Transverse colon (tissue), 4 donors: ENCODE data around the gene ABCG1. TPM values are rescaled to one million over a fixed set of nuclear protein-coding genes. Genes with fewer than 3 reads are reported as not detected.

Source experiments
- DNase-seq: peaks from one replicate; pipeline ENCODE4 v3.0.0-alpha.2; 2019
- H3K27ac ChIP-seq, 4 donors: fragments of 200-600 bp; sonication (generic); 2 replicates each; pipeline ENCODE4 v1.5.1; 2016 to 2018; ENCODE audit warnings: inconsistent platforms in 4 of 4
- H3K27me3 ChIP-seq: fragments of 200-600 bp; sonication (generic); 2 replicates; pipeline ENCODE4 v1.5.1; 2017; ENCODE audit warnings: inconsistent platforms
- H3K36me3 ChIP-seq, 4 donors: fragments of 200-600 bp; sonication (generic); 2 replicates each; pipeline ENCODE4 v1.5.1; 2017 to 2019; ENCODE audit warnings: inconsistent platforms in 4 of 4
- H3K4me1 ChIP-seq, 4 donors: fragments of 200-600 bp; sonication (generic); 2 replicates each; pipeline ENCODE4 v1.5.1; 2017 to 2020; ENCODE audit warnings: inconsistent platforms in 4 of 4
- H3K4me3 ChIP-seq, 4 donors: fragments of 200-600 bp; sonication (generic); 1 replicate in 1 of 4; 2 replicates in 3 of 4; pipeline versions ENCODE4 v1.5.1 to v1.6.1; 2017 to 2019; ENCODE audit warnings: inconsistent platforms in 4 of 4
- H3K9me3 ChIP-seq, 2 donors: fragments of 200-600 bp; sonication (generic); 2 replicates each; pipeline ENCODE4 v1.5.1; 2017 to 2019; ENCODE audit warnings: inconsistent platforms in 2 of 2
- EP300 ChIP-seq: sonication (generic); formaldehyde crosslinking; IDR thresholded peaks from one replicate; pipeline ENCODE4 v1.6.1; 2017; ENCODE audit warnings: antibody characterized with exemption, low read depth
- POLR2A ChIP-seq: fragments of 450-650 bp; IDR thresholded peaks from one replicate; pipeline ENCODE4 v1.6.1; 2016; ENCODE audit warnings: antibody characterized with exemption, mild to moderate bottlenecking, moderate library complexity
- POLR2AphosphoS5 ChIP-seq, 3 donors: sonication (generic); formaldehyde crosslinking; IDR thresholded peaks; one replicate each; pipeline ENCODE4 v1.6.1; 2016; ENCODE audit warnings: antibody characterized with exemption in 3 of 3
- WGBS, 2 donors: methylation state at CpG; one replicate each; pipeline ENCODE4 v1.1.5; 2018; ENCODE audit warnings: low coverage in 1 of 2; 5-methylcytosine and 5-hydroxymethylcytosine counted together
- in situ Hi-C, 4 donors: fragments of 200-750 bp; cut with MboI; loops; one replicate each; pipeline versions ENCODE4 v1.15.0 to v1.15.1; 2017; ENCODE audit warnings: low sequenced_read_pairs in 3 of 4, low pct_ligation_motif_present in 1 of 4, low pct_unique_long_range_greater_than_20kb in 1 of 4
- intact Hi-C: fragments of 100-400 bp; cut with DNase I; formaldehyde crosslinking; loops from one replicate; pipeline ENCODE4 v1.15.1; 2023; ENCODE audit warnings: low total_unique reads
- total RNA-seq, 4 donors: library from RNA; depleted of rRNA; stranded (reverse); fragments of >200 nt; gene quantifications; one replicate each; pipeline ENCODE4 v1.1.0, GENCODE V29; 2016
- TF ChIP-seq, protein P1 (sequence below), 5 experiments: fragments of 200-600 bp in 3 of 5; fragments of 450-650 bp in 2 of 5; sonication (generic) in 3 of 5; IDR thresholded peaks; 1 replicate in 2 of 5; 2 replicates in 3 of 5; pipeline ENCODE4 v1.5.1; 2016 to 2017; ENCODE audit warnings: antibody characterized with exemption in 5 of 5, inconsistent platforms in 3 of 5, mild to moderate bottlenecking in 2 of 5, moderate library complexity in 1 of 5

Gene ABCG1
- total RNA-seq, 4 donors from 2014 or later: 17.1 to 67.7 (median 53.2) TPM

DNA sequence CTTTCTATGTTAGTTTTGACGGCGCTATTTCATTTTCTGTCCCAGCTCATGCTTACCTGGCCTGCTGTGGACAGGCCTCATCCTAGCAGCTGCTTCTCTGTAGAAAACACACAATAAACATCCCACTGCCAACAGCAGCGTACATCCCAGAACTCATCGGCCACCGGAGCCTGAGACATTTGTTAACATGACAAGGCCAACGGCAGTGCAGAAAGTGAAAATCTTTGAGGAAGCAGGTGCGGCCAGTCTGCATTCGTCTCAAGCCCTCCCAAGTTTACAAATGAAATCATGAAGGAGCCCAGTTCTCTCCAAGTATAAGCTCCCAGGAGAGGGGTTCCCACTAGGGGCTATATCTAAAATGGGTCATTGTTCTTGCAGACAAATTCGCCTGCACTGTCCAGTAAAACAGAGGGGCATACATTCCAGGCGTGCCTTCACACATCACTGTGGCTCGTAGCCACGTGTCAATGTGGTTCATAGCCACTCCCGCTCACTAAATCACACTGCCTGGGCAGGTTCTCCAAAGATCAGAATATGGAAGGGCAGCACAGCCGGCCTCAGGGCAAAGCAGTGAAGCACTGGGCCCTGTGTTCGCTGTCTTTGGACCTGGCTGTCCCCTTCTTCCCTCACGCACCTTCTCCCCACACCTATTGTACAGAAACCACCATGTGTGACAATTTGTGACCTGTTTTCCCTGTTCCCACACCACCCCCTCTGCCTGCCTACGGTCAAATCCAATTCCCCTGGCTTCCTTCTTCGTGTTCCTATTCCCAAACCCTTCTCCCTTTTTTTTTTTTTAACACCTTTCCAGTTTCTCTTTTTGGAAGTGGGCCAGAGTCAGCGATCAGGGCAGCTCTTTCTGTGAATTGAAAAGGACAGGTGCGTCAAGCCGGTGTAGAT is 27.0 kb upstream of the ABCG1 start:
- WGBS, 2 donors: 66 to 69% methylated on average over 8 to 21 of the region's 21 CpGs

DNA sequence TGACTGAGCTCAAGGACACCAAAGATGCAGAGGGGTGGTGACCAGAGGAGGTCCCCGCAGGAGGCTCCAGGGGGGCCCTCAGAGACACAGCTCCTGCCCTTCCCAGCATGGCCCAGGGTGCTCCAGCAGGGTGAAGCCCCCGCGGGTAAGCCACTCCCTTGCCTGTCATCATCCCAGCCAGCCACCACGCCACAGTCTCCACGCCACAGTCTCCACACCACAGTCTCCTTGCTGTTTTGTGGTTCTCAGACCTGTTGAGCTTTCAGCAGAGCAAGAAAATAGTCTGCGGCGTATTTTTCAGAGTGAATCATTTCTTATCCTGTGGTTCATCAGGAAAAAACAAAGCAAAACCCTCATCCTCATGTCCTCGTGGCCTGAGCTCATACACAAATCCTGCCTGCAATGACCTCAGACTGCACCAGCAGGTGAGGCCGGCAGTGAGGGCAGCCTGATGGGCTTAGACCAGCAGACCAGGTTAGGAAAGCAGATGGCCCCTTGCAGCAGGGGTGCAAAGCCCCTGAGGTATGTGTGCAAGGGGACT is 25.7 kb upstream of the ABCG1 start:
- Histone ChIP-seq H3K27me3 (no peaks in the 10 kb centered on the region), H3K36me3 (no peaks in the 10 kb centered on the region), H3K9me3 (no peaks in the 10 kb centered on the region), H3K4me3 (no peak overlapping the region), H3K4me1 (peaks cover 4 to 32% (median 7%) of the 10 kb centered on the region in 4 donors), H3K27ac (no peak overlapping the region)
- DNase-seq: no peak
- no peak for TF ChIP-seq POLR2AphosphoS5 (IDR thresholded peaks at IDR 0.05)
- TF ChIP-seq, protein P1, sequence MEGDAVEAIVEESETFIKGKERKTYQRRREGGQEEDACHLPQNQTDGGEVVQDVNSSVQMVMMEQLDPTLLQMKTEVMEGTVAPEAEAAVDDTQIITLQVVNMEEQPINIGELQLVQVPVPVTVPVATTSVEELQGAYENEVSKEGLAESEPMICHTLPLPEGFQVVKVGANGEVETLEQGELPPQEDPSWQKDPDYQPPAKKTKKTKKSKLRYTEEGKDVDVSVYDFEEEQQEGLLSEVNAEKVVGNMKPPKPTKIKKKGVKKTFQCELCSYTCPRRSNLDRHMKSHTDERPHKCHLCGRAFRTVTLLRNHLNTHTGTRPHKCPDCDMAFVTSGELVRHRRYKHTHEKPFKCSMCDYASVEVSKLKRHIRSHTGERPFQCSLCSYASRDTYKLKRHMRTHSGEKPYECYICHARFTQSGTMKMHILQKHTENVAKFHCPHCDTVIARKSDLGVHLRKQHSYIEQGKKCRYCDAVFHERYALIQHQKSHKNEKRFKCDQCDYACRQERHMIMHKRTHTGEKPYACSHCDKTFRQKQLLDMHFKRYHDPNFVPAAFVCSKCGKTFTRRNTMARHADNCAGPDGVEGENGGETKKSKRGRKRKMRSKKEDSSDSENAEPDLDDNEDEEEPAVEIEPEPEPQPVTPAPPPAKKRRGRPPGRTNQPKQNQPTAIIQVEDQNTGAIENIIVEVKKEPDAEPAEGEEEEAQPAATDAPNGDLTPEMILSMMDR (IDR thresholded peaks at IDR 0.05): no peak
- TF ChIP-seq EP300: no peak
- TF ChIP-seq POLR2A: no peak
- 78 to 83% methylated on average over 3 to 9 of the region's 9 CpGs for WGBS, 2 donors
- in situ Hi-C loops (no loop called here), intact Hi-C loops (no loop called here)

More for the DNA sequence above, 27.0 kb upstream of the ABCG1 start:
- DNase-seq: no peak
- H3K9me3 ChIP-seq: no peaks in the 10 kb centered on the region
- H3K4me1 ChIP-seq: peaks cover 9 to 39% (median 10%) of the 10 kb centered on the region in 4 donors
- TF ChIP-seq POLR2AphosphoS5 (IDR thresholded peaks at IDR 0.05): no peak
- TF ChIP-seq, protein P1 (IDR thresholded peaks at IDR 0.05): no peak
- no peak for TF ChIP-seq POLR2A
- no peak for TF ChIP-seq EP300
- no peaks in the 10 kb centered on the region for H3K27me3 ChIP-seq
- H3K4me3 ChIP-seq: no peak overlapping the region
- no peaks in the 10 kb centered on the region for H3K36me3 ChIP-seq
- H3K27ac ChIP-seq: no peak overlapping the region
- intact Hi-C loops (no loop called here), in situ Hi-C loops (no loop called here)

DNA sequence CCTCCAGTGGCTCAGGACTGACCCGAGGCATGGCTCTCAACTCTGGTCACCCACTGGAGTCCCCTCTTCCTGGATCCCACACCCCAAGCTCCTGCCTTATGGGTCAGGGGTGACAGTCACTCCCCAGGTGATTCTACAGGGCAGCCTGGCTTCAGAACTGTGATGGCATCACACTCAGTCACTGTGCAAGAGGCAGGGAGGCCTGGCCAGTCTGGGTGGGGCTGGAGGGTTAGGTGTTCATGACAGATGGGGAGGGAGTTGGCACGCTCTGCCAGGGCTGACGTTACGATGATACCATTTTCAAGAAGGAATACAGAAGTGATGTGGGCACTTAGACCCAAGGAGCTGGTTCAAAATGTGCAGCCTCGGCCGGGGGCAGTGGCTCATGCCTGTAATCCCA is 25.2 kb upstream of the ABCG1 start:
- TF ChIP-seq POLR2AphosphoS5 (IDR thresholded peaks at IDR 0.05): no peak
- TF ChIP-seq, protein P1 (IDR thresholded peaks at IDR 0.05): no peak
- no peak for TF ChIP-seq POLR2A
- TF ChIP-seq EP300: no peak
- no peak overlapping the region for H3K4me3 ChIP-seq
- DNase-seq: no peak
- no peaks in the 10 kb centered on the region for H3K36me3 ChIP-seq
- no peaks in the 10 kb centered on the region for H3K27me3 ChIP-seq
- no peak overlapping the region for H3K27ac ChIP-seq
- H3K4me1 ChIP-seq: peaks cover 3 to 32% (median 8%) of the 10 kb centered on the region in 4 donors
- in situ Hi-C loops: no loop called here
- no peaks in the 10 kb centered on the region for H3K9me3 ChIP-seq
- WGBS, 2 donors: 83 to 100% methylated on average over 1 to 6 of the region's 6 CpGs
- intact Hi-C loops: no loop called here

DNA sequence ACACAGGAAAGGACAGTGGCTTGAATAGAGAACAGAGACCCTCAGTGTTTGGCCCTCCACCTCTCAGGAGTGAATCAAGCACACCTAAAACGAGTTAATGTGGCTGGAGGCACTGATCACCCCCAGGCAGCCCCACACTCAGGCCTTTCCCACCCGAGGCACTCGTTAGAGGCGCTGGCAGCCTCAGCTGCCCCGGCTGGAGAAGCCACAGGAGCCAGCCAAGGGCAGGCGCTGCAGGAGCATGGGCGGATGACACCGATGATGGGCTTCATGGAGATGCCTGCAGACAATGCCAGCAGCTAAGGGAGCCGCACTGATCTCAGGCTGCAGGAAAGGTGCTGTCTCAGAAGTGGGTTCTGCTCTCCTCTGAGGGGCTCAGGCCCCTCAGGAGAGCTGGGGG is 24.1 kb upstream of the ABCG1 start:
- H3K4me3 ChIP-seq: no peak overlapping the region
- in situ Hi-C loops: no loop called here
- 85% methylated on average over 9 of the region's 9 CpGs; no CpG with 5 or more reads in 1 of the 2 donors for WGBS, 2 donors
- H3K36me3 ChIP-seq: no peaks in the 10 kb centered on the region
- intact Hi-C loops: no loop called here
- TF ChIP-seq, protein P1 (IDR thresholded peaks at IDR 0.05): no peak
- TF ChIP-seq EP300: no peak
- TF ChIP-seq POLR2AphosphoS5 (IDR thresholded peaks at IDR 0.05): no peak
- DNase-seq: no peak
- no peaks in the 10 kb centered on the region for H3K27me3 ChIP-seq
- peaks cover 7 to 38% (median 19%) of the 10 kb centered on the region in 4 donors for H3K4me1 ChIP-seq
- H3K27ac ChIP-seq: no peak overlapping the region
- H3K9me3 ChIP-seq: no peaks in the 10 kb centered on the region
